Sigmoid colon (tissue), 3 donors: ENCODE data around the gene CHCHD4.

Source experiments
- CTCF ChIP-seq, 4 experiments: fragments of 450-650 bp in 3 of 4; fragments of 200-600 bp in 1 of 4; IDR thresholded peaks; one replicate each; pipeline ENCODE4 v1.5.1; 2016 to 2019; ENCODE audit warnings: antibody characterized with exemption in 4 of 4, mild to moderate bottlenecking in 3 of 4, moderate library complexity in 2 of 4
- POLR2A ChIP-seq, 2 donors: fragments of 450-650 bp; IDR thresholded peaks; one replicate each; pipeline ENCODE4 v1.6.1; 2016; ENCODE audit warnings: antibody characterized with exemption in 2 of 2, mild to moderate bottlenecking in 2 of 2, moderate library complexity in 2 of 2

GRCh38 chr3:14139771-14140170 is 15.1 kb upstream of the CHCHD4 start:
- TF ChIP-seq POLR2A (IDR thresholded peaks at IDR 0.05) (no peak), CTCF (IDR thresholded peaks at IDR 0.05) (no peak)
